Suprapubic skin (tissue), 4 donors: Measurements from ENCODE around the gene SMARCC2.

Experiments used
- EP300 ChIP-seq: sonication (generic); formaldehyde crosslinking; IDR thresholded peaks from one replicate; pipeline ENCODE4 v1.6.1; 2017; ENCODE audit warnings: antibody characterized with exemption
- POLR2A ChIP-seq, 2 donors: fragments of 450-650 bp; IDR thresholded peaks; one replicate each; pipeline ENCODE4 v1.6.1; 2017; ENCODE audit warnings: antibody characterized with exemption in 2 of 2, mild to moderate bottlenecking in 2 of 2, moderate library complexity in 2 of 2
- POLR2AphosphoS5 ChIP-seq, 3 donors: sonication (generic); formaldehyde crosslinking; IDR thresholded peaks; one replicate each; pipeline ENCODE4 v1.6.1; 2017; ENCODE audit warnings: antibody characterized with exemption in 3 of 3
- TF ChIP-seq, protein P1 (sequence below), 2 donors: fragments of 200-600 bp in 1 of 2; fragments of 450-650 bp in 1 of 2; sonication (generic) in 1 of 2; IDR thresholded peaks; one replicate each; pipeline ENCODE4 v1.5.1; 2016 to 2019; ENCODE audit warnings: antibody characterized with exemption in 2 of 2, mild to moderate bottlenecking in 1 of 2, moderate library complexity in 1 of 2

DNA sequence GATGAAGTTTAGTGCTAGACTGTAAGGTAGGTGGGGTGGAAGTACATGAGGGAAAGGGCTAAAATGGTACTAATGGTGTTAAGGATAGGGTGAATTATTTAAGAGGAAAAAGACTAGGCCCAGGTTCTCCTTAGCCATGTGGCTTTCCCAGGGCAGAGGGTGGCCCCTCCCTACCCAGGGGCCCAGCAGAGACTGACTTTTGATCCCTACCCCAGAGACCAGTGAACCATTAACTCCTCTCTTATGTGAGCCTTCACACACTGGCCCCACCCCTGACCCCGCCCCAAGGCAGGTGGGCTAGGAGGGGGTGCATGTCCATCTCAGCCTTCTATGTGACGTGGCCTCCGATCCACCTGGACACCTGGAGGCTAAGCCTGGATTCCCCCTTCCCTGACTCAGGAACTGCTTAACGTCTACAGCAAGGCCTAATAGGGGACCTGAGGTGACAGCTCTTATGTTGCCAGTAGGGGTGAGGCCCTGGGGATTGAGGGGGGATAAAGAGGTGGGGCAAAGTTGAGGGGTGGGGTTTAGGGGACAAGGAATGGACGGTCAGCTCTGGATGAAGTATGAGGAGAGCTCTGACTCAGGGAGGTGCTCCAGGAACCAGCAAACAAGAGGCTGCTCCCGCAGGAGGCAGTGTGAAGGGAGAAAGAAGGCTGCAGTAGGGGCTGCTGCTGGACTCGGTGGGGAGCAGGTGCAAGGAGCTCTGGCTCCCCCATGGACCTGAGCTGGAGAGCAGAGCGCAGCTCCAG lies 41.3 kb upstream of the SMARCC2 start:
- TF ChIP-seq, protein P1, sequence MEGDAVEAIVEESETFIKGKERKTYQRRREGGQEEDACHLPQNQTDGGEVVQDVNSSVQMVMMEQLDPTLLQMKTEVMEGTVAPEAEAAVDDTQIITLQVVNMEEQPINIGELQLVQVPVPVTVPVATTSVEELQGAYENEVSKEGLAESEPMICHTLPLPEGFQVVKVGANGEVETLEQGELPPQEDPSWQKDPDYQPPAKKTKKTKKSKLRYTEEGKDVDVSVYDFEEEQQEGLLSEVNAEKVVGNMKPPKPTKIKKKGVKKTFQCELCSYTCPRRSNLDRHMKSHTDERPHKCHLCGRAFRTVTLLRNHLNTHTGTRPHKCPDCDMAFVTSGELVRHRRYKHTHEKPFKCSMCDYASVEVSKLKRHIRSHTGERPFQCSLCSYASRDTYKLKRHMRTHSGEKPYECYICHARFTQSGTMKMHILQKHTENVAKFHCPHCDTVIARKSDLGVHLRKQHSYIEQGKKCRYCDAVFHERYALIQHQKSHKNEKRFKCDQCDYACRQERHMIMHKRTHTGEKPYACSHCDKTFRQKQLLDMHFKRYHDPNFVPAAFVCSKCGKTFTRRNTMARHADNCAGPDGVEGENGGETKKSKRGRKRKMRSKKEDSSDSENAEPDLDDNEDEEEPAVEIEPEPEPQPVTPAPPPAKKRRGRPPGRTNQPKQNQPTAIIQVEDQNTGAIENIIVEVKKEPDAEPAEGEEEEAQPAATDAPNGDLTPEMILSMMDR (IDR thresholded peaks at IDR 0.05) = no peak
- TF ChIP-seq EP300 (no peak), POLR2A (IDR thresholded peaks at IDR 0.05) (no peak), POLR2AphosphoS5 (IDR thresholded peaks at IDR 0.05) (no peak)
